GM23338 (cell line): Measurements from ENCODE around the gene MRRF. TPM values are rescaled to one million over a fixed set of nuclear protein-coding genes. Genes with fewer than 3 reads are reported as not detected.

Experiments used
- ATAC-seq: fragments of 200-7000 bp; cut with Tn5 transposase; 3 replicates; pipeline ENCODE4 v1.9.1; 2020
- DNase-seq: peaks from one replicate; pipeline ENCODE4 v3.0.0-alpha.2; 2015; ENCODE audit warnings: low spot score
- H2AFZ ChIP-seq: fragments of 200-600 bp; sonication (generic); 2 replicates; pipeline ENCODE4 v1.8.0; 2016; ENCODE audit warnings: antibody characterized with exemption, mild to moderate bottlenecking, moderate library complexity
- H3F3A ChIP-seq: fragments of 200-600 bp; sonication (generic); replicated peaks from 2 replicates; pipeline ENCODE4 v1.8.0; 2017; ENCODE audit warnings: antibody characterized with exemption, mixed run types, low read depth
- H3K27ac ChIP-seq: fragments of 200-600 bp; sonication (generic); 2 replicates; pipeline ENCODE4 v1.6.1; 2016; ENCODE audit warnings: low read depth
- H3K27me3 ChIP-seq: fragments of 200-600 bp; sonication (generic); 2 replicates; pipeline ENCODE4 v1.8.0; 2016; ENCODE audit warnings: mild to moderate bottlenecking, mixed run types, moderate library complexity; ENCODE audit not compliant: insufficient read depth
- H3K36me3 ChIP-seq: fragments of 200-600 bp; sonication (generic); 2 replicates; pipeline ENCODE4 v1.8.0; 2016; ENCODE audit warnings: mild to moderate bottlenecking; ENCODE audit not compliant: insufficient read depth
- H3K4me1 ChIP-seq: fragments of 200-600 bp; sonication (generic); 2 replicates; pipeline ENCODE4 v1.8.0; 2016; ENCODE audit warnings: mild to moderate bottlenecking, moderate library complexity; ENCODE audit not compliant: insufficient read depth
- H3K4me2 ChIP-seq: fragments of 200-600 bp; sonication (generic); 2 replicates; pipeline ENCODE4 v1.7.1; 2017; ENCODE audit warnings: mixed run types
- H3K4me3 ChIP-seq: fragments of 200-600 bp; sonication (generic); 2 replicates; pipeline ENCODE4 v1.6.1; 2016; ENCODE audit warnings: mixed run types
- H3K79me2 ChIP-seq: fragments of 200-600 bp; sonication (generic); replicated peaks from 2 replicates; pipeline ENCODE4 v1.8.0; 2017; ENCODE audit warnings: mild to moderate bottlenecking; ENCODE audit not compliant: insufficient read depth
- H3K9me2 ChIP-seq: fragments of 200-600 bp; sonication (generic); 2 replicates; pipeline ENCODE4 v1.8.0; 2017; ENCODE audit not compliant: insufficient read depth
- H4K20me1 ChIP-seq: fragments of 200-600 bp; sonication (generic); replicated peaks from 2 replicates; pipeline ENCODE4 v1.8.0; 2017; ENCODE audit warnings: mild to moderate bottlenecking; ENCODE audit not compliant: insufficient read depth
- H3K27ac Mint-ChIP-seq: 2 replicates; pipeline ENCODE4 v1.8.0; 2020; ENCODE audit warnings: inconsistent platforms, mild to moderate bottlenecking, moderate library complexity, mixed read lengths
- H3K27me3 Mint-ChIP-seq: 3 replicates; pipeline ENCODE4 v1.8.0; 2022; ENCODE audit warnings: low read depth, mild to moderate bottlenecking, moderate library complexity, mixed read lengths, inconsistent platforms; ENCODE audit not compliant: insufficient read depth, poor library complexity
- H3K36me3 Mint-ChIP-seq: 3 replicates; pipeline ENCODE4 v1.8.0; 2021; ENCODE audit warnings: low read depth, mild to moderate bottlenecking, inconsistent platforms, moderate library complexity, mixed read lengths
- H3K4me1 Mint-ChIP-seq: 3 replicates; pipeline ENCODE4 v1.8.0; 2020; ENCODE audit warnings: mild to moderate bottlenecking, inconsistent platforms, mixed read lengths
- H3K4me3 Mint-ChIP-seq: 3 replicates; pipeline ENCODE4 v1.8.0; 2021; ENCODE audit warnings: moderate library complexity, mild to moderate bottlenecking, inconsistent platforms, mixed read lengths
- H3K9me3 Mint-ChIP-seq: 3 replicates; pipeline ENCODE4 v1.8.0; 2020; ENCODE audit warnings: moderate library complexity, mild to moderate bottlenecking, inconsistent platforms, mixed read lengths
- CREB1 ChIP-seq: fragments of 250-450 bp; sonication (Bioruptor Pico); IDR thresholded peaks from 2 replicates; pipeline ENCODE4 v1.5.0; 2020; ENCODE audit warnings: low read depth, mild to moderate bottlenecking, moderate library complexity
- CTCF ChIP-seq, 2 experiments: fragments of 200-600 bp in 1 of 2; sonication (generic) in 1 of 2; conservative IDR thresholded peaks; 2 replicates each; pipeline versions ENCODE4 v1.5.1 to v1.6.1; 2016 to 2017; ENCODE audit warnings: antibody characterized with exemption in 2 of 2, low read depth in 2 of 2, mild to moderate bottlenecking in 2 of 2, moderate library complexity in 1 of 2
- ETS1 ChIP-seq: IDR thresholded peaks from 2 replicates; pipeline ENCODE4 v1.6.1; 2016; ENCODE audit warnings: antibody characterized with exemption
- EZH2phosphoT487 ChIP-seq: fragments of 200-600 bp; sonication (generic); IDR thresholded peaks from one replicate; pipeline ENCODE4 v1.8.1; 2018; ENCODE audit warnings: antibody characterized with exemption; ENCODE audit not compliant: unreplicated experiment
- REST ChIP-seq: IDR thresholded peaks from one replicate; pipeline ENCODE4 v1.6.1; 2018; ENCODE audit warnings: antibody characterized with exemption; ENCODE audit not compliant: unreplicated experiment
- STAT1 ChIP-seq: IDR thresholded peaks from one replicate; pipeline ENCODE4 v1.6.1; 2016; ENCODE audit warnings: antibody characterized with exemption; ENCODE audit not compliant: unreplicated experiment
- ZNF114 ChIP-seq: fragments of 250-450 bp; sonication (Bioruptor Pico); IDR thresholded peaks from 2 replicates; pipeline ENCODE4 v1.5.0; 2020; ENCODE audit warnings: mild to moderate bottlenecking, moderate library complexity
- polyA plus RNA-seq: library from polyadenylated mRNA; unstranded; fragments of >200 nt; fragmentation: Nextera tagmentation; extraction: Ambion mirVana; gene quantifications from 2 replicates; pipeline ENCODE4 v1.2.1, GENCODE V29; 2016
- total RNA-seq: library from RNA; depleted of rRNA; stranded (reverse); fragments of >200 nt; shearing (Covaris generic); gene quantifications from 2 replicates; pipeline ENCODE4 v1.2.3, GENCODE V29; 2014
- TF ChIP-seq, protein P1 (sequence below): fragments of 250-450 bp; sonication (Bioruptor Pico); IDR thresholded peaks from 2 replicates; pipeline ENCODE4 v1.5.0; 2020; ENCODE audit warnings: mild to moderate bottlenecking, moderate library complexity

MRRF gene
- total and polyA plus RNA-seq, 2 experiments from 2014 or later: 27.8 to 32.7 TPM

DNA sequence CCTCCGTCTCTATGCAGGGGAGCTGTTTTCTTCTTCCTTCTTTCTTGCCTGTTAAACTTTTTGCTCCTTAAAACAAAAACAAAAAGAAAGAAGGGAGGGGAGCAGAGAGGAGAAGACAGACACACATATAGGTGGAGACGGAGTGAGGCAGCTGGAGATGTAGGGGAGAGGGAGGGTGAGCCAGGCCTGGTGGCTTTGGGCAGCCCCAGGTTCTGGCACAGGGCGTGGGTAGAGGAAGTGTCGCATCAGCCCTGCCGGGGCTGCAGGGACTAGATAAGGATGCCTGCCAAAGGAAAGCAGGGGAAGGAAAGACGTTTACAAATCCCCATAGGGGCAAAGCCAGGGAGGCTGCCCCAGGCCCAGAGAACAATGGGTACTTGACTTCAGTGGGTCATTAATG lies 67.4 kb downstream of the MRRF start:
- Mint-ChIP-seq H3K4me3 (no peak overlapping the region), H3K4me1 (peaks cover 58% of the 10 kb centered on the region), H3K27ac (no peak overlapping the region), H3K9me3 (no peaks in the 10 kb centered on the region), H3K36me3 (no peaks in the 10 kb centered on the region), H3K27me3 (peaks cover 9% of the 10 kb centered on the region)
- Histone ChIP-seq H3K36me3 (no peaks in the 10 kb centered on the region), H4K20me1 (no peaks in the 10 kb centered on the region; the same call in 1 of the 2 replicates), H3K9me2 (no peaks in the 10 kb centered on the region), H3K4me3 (no peak overlapping the region), H3K4me1 (peaks cover 44% of the 10 kb centered on the region), H3K79me2 (no peaks in the 10 kb centered on the region), H2AFZ (no peak overlapping the region), H3K27ac (peak overlapping the region; percentile 78; the same call in 1 of the 2 replicates), H3K4me2 (peak overlapping the region; percentile 54), H3K27me3 (no peaks in the 10 kb centered on the region), H3F3A (0 out of 2 replicates have a peak, but pooled peaks cover 4% of the 10 kb centered on the region)
- DNase-seq: peak; percentile 29
- TF ChIP-seq CTCF (conservative IDR thresholded peaks at IDR 0.05; ENCODE audit: low read depth in 2 of 2) (no peak), STAT1 (no peak), ZNF114 (CRISPR knock-in tag) (no peak), ETS1 (no peak), REST (no peak), EZH2phosphoT487 (no peak), CREB1 (no peak)
- TF ChIP-seq, protein P1, sequence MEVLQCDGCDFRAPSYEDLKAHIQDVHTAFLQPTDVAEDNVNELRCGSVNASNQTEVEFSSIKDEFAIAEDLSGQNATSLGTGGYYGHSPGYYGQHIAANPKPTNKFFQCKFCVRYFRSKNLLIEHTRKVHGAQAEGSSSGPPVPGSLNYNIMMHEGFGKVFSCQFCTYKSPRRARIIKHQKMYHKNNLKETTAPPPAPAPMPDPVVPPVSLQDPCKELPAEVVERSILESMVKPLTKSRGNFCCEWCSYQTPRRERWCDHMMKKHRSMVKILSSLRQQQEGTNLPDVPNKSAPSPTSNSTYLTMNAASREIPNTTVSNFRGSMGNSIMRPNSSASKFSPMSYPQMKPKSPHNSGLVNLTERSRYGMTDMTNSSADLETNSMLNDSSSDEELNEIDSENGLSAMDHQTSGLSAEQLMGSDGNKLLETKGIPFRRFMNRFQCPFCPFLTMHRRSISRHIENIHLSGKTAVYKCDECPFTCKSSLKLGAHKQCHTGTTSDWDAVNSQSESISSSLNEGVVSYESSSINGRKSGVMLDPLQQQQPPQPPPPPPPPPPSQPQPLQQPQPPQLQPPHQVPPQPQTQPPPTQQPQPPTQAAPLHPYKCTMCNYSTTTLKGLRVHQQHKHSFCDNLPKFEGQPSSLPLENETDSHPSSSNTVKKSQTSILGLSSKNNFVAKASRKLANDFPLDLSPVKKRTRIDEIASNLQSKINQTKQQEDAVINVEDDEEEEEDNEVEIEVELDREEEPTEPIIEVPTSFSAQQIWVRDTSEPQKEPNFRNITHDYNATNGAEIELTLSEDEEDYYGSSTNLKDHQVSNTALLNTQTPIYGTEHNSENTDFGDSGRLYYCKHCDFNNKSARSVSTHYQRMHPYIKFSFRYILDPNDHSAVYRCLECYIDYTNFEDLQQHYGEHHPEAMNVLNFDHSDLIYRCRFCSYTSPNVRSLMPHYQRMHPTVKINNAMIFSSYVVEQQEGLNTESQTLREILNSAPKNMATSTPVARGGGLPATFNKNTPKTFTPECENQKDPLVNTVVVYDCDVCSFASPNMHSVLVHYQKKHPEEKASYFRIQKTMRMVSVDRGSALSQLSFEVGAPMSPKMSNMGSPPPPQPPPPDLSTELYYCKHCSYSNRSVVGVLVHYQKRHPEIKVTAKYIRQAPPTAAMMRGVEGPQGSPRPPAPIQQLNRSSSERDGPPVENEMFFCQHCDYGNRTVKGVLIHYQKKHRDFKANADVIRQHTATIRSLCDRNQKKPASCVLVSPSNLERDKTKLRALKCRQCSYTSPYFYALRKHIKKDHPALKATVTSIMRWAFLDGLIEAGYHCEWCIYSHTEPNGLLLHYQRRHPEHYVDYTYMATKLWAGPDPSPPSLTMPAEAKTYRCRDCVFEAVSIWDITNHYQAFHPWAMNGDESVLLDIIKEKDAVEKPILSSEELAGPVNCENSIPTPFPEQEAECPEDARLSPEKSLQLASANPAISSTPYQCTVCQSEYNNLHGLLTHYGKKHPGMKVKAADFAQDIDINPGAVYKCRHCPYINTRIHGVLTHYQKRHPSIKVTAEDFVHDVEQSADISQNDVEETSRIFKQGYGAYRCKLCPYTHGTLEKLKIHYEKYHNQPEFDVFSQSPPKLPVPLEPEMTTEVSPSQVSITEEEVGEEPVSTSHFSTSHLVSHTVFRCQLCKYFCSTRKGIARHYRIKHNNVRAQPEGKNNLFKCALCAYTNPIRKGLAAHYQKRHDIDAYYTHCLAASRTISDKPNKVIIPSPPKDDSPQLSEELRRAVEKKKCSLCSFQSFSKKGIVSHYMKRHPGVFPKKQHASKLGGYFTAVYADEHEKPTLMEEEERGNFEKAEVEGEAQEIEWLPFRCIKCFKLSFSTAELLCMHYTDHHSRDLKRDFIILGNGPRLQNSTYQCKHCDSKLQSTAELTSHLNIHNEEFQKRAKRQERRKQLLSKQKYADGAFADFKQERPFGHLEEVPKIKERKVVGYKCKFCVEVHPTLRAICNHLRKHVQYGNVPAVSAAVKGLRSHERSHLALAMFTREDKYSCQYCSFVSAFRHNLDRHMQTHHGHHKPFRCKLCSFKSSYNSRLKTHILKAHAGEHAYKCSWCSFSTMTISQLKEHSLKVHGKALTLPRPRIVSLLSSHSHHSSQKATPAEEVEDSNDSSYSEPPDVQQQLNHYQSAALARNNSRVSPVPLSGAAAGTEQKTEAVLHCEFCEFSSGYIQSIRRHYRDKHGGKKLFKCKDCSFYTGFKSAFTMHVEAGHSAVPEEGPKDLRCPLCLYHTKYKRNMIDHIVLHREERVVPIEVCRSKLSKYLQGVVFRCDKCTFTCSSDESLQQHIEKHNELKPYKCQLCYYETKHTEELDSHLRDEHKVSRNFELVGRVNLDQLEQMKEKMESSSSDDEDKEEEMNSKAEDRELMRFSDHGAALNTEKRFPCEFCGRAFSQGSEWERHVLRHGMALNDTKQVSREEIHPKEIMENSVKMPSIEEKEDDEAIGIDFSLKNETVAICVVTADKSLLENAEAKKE (CRISPR knock-in tag): no peak
- peak; percentile 21 for ATAC-seq
